HUDEP-2 (cell line): ENCODE measurements around the gene FLRT1.

ENCODE experiments used
- DNase-seq, 76 experiments: peaks; one replicate each; lab custom pipeline; 2025; ENCODE audit not compliant: unreplicated experiment in 76 of 76; lab: John Stamatoyannopoulos, UW

FLRT1 gene

GRCh38 chr11:64005691-64006090 lies 30.0 kb upstream of the FLRT1 start:
- no peak for DNase-seq

GRCh38 chr11:64006398-64006797 lies 29.3 kb upstream of the FLRT1 start:
- DNase-seq: no peak

GRCh38 chr11:64007160-64007628 lies 28.5 kb upstream of the FLRT1 start:
- no peak for DNase-seq

GRCh38 chr11:64007629-64008282 lies 28.0 kb upstream of the FLRT1 start:
- DNase-seq: peak in 69 of 76 experiments; percentile 7 to 86 (median 60)

DNA sequence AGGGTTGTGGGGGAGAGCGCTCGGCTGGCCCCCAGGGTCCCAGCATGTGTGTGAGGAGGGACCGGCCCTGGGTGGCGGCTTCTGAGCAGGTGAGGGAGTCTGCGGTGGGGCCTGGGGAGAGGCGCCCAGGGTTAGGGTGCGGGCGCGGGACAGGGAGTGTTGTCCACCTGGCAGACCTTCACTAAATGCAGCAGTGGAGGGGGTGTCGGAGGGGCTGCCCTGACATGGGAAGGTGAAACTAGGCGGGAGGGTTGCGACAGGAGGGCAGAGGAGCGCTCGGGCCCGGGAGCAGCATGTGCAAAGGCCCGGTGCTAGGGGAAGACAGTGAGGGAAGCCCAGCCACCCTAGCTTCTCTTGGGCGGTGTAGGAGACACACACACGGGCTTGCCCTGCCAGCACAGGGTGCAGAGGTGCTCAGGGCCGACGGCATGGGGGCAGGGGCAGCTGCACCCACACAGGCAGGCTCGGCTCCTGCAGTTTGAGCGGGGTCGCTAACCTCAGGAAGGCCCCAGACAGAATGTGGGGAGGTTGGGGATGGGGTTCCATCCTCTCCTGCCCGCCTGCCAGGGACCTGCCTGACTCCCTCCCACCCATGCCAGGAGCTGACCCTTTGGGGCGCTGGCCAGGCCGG lies 27.3 kb upstream of the FLRT1 start:
- no peak for DNase-seq

DNA sequence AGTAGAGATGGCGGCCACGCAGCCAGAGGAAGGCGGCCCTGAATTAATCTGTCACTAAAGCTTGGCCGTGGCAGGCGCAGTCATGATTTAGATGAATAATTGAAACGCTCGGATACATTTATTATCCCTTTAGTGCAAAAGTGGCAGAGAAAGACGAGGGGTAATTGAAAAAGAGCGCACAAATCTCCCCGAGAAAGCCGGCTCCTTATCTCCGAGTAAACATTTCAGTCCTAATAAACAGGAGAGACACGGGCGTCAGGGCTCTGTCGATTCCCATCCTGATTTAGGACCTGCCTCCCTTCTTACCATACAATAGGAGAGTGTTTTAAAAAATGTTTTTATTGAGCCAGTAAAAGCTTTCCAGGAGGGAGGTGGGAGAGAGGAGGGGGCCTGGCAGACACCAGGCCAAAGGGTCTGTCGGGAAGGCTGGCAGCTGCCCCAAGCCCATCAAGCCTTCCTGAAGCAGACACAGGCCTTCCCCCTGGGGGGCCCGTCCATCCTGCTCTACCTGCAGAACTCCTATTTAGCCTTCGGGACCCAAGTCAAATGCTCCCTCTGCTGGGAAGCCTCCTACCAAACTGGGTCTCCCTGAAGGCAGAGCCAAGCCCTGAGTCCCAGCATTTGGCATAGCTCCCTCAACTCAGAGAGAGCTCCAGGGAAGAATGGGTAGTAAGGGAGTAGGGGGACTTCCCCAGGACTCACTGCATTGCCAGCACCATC lies 26.7 kb upstream of the FLRT1 start:
- DNase-seq: no peak

- DNase-seq: no peak
These were observed 26.0 kb upstream of the FLRT1 start for GRCh38 chr11:64009710-64010109.

DNA sequence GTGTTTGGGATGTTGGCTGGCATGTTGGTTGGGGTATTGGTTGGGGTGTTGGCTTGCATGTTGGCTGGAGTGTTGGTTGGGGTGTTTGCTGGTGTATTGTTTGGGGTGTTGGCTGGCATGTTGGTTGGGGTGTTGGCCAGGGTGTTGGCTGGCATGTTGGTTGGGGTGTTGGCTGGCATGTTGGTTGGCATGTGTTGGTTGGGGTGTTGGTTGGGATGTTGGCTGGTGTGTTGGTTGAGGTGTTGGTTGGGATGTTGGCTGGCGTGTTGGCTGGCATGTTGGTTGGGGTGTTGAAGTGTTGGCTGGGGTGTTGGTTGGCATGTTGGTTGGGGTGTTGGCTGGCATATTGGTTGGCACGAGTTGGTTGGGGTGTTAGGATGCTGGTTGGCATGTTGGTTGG lies 24.9 kb upstream of the FLRT1 start:
- DNase-seq: no peak

GRCh38 chr11:64011371-64011770 lies 24.4 kb upstream of the FLRT1 start:
- no peak for DNase-seq

DNA sequence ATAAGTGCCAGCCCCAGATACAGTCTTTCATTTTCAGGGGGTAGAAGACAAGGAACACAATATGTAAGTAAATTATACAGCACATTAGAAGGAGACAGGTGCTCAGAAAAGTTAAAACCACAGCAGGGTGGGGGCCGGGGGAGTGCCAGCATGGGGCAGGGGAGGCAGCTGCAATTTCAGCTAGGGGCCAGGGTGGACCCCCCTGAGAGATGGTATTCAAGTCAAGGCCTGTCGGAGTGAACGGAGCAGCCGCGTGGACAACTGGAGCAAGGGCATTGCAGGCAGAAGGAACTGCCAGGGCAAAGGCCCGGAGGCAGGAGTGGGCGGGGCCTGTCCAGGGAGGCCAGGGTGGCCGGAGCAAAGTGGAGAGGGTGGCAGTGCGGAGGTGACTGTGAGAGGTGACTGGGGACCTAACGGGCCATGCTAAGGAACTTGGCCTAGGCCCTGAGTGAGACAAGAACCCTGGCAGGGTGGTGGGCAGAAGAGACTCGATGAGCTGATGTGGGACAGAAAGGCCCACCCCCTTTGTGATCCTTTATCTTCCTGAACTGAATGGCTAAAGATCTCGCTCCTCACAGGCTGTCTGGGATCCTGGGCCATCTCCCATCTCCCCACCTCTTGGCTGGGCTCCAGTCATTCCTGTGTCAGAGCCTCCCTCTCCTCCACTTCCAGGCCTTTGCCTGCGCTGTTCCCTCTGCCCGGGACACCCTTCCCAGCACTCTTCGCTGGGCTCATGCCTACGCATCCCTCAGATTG lies 22.4 kb upstream of the FLRT1 start:
- DNase-seq: no peak

DNA sequence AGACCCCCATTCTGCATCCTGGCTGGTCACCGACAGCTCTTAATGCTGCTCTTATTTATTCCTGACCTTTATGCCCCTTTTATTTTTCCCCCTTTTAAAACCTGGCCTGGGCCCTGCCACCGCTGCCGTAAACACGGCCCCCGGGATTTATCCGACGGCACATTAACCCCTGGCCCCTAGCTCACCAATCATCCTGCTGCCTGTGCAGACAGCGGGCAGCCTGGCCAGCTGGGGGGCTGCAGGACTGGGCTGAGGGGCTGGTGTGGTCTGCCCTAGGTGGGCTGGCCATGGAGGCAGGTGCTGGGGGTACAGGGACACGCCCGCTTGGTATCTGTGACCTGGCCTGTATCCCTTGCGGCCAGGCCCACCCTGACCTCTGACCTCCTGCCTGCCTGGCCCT lies 21.4 kb upstream of the FLRT1 start:
- DNase-seq: no peak

DNA sequence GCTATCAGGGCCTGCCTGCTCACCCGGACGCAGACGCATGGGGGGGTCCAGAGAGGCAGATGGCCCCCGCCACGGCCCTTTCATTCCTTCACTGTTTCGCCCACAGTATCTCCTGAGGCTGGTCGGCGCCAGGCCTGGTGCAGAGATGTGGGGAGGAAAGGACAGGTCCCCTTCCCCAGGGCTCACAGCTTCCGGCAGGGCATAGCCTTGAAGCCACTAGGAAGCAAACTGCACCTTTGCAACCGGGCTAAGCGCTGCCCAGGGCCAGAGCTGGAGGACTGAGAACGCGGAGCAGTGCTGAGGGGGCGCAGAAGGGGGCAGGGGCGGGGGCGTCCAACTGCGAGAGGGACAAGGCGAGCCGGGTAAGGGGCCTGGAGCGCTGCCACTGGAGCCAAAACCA lies 20.2 kb upstream of the FLRT1 start:
- no peak for DNase-seq

GRCh38 chr11:64015935-64016845 lies 19.5 kb upstream of the FLRT1 start:
- DNase-seq: no peak

- DNase-seq: no peak
These were observed 17.8 kb upstream of the FLRT1 start for GRCh38 chr11:64017945-64018224.

GRCh38 chr11:64018310-64018709 lies 17.4 kb upstream of the FLRT1 start:
- DNase-seq: peak in 11 of 76 experiments; percentile 5 to 35 (median 14)

GRCh38 chr11:64019106-64020037 lies 16.4 kb upstream of the FLRT1 start:
- DNase-seq: no peak

DNA sequence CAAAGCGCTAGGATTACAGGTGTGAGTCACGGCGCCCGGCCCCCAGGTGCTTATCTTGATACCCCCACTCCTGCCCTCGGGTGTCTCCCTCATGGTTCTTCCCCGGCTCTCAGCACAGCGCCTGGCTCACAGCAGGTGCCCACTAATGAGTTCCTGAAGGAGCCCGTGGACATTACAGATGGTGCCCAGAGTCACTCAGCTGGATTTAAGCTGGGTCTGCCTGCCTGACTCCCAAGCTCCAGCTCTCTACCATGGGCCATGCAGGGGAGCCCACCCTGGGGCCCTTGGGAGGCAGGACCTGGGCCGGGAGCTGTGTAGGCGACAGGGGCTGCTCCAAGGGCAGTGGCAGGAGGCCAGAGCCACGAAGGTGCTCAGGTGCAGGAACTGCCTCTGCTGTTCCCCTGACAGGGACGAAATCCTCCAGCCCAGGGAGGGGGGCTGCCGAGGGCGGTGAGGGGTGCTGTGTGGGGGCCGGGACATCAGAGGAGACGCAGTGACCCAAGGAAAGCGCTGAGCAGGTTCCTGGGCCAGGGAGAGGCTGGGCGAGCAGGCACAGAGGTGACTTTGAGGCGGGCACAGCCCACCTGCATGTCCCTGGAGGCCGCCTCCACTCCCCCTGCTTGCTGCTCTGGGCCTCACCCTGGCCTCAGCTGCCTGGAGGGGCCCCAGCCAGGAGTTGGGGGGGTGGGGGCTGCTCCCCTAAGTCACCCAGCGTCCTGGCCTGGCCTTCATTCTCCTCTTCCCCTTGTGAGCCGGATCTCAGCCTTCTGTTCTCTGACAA lies 14.6 kb upstream of the FLRT1 start:
- DNase-seq: no peak

- DNase-seq: no peak
These were observed 14.0 kb upstream of the FLRT1 start for GRCh38 chr11:64021757-64022093.
